NCI-H2196 (cell line): ENCODE data around the gene GSTA4.
"Not testable (repeated sequence)": the region's sequence is repeated elsewhere in the genome, so short reads cannot be mapped to it uniquely, and the experiment has no call there.

Source experiments
- DNase-seq: peaks from one replicate; lab custom pipeline; 2025; ENCODE audit not compliant: unreplicated experiment; lab: John Stamatoyannopoulos, UW

The GSTA4 gene

DNA sequence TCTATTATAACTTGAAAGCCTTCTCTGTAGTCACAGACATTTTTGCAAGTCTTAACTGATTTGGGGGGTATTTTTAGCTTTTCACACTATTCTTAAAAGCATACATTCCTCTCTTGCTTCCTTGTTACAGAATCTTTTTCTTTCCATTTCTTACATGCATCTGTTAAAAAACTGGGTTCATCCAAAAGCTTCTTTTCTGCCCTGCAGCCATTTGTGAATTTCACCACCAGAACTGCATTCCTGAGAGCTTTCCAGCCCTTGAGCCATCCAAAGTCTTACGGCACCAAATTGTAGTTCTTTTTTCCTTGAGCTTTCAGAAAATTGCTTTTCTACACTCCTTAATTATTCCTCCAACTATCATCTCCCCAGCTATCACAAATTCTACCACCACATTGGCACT, 19.7 kb upstream of the GSTA4 start:
- no peak for DNase-seq

DNA sequence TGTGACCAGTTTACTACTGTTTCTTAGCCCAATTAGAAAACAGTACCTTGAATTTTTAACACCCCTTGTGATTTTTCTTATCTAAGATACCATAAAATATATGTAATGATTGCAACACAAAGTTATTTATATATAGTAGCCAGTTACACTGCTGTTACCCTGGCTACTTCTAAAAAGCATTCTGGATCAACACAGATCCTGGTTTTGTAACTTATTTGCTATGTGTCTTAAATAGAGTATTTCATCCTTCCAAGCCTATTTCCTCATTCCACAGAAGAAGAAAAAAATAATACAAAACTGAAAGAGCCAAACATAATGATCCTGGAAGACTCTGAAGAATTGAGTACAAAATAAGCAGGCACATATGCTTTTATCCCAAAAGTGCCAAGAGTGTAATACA, 19.0 kb upstream of the GSTA4 start:
- DNase-seq = no peak

DNA sequence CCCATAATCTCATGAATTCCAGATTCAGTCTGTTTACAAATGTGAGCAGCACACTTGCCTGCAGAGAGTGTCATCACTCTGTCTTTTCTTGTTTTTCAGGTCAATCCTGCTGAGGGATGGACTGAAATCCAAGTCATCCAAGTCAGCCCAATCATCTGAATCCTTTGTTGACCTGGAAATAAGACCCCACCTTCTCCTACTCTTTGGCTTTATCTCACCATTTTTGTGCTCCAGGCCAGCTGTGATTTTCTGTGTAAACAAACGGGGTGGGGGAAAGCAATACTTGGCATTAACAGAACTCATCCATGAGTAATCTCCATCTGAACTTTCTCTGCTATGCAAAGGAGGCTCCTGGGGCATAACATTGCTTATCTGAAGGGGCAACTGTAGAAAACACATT, 16.9 kb upstream of the GSTA4 start:
- DNase-seq = no peak

DNA sequence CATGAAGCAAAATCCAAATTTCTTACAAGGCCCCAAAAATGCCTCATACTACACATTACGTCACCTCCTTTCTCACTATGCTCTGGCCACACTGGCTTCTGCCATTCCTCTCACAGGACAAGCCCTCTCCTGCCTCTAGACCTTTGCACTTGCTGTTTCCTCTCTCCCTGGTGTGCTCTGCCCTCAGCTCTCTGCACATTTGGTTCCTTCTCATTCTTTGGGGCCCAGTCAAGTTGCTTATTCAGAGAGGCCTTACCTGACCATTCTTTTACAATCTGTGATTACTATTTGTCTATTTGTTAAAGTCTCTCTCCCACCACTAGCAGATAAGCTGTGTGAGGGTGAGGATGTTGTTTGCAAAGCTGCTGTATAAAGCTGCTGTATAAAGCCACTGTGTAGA, 15.4 kb upstream of the GSTA4 start:
- no peak for DNase-seq

DNA sequence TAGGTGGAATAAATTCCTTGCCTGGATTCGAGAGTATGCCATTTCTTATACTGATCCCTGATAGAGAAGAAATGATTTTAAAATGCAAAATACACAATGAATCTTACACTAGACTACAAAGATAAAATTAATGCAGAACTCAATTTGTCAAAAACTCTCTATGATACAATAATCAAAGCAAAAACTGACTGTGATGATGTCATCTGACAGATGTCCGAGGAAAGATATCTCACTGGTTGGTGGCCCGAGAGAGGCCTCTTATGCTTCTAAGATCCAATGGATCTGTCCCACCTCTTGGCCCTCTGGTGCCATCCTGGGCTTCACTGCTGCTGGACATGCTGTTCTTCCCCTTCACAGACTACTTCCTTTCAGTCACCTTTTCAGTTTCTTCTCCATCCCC, 14.4 kb upstream of the GSTA4 start:
- DNase-seq = no peak

DNA sequence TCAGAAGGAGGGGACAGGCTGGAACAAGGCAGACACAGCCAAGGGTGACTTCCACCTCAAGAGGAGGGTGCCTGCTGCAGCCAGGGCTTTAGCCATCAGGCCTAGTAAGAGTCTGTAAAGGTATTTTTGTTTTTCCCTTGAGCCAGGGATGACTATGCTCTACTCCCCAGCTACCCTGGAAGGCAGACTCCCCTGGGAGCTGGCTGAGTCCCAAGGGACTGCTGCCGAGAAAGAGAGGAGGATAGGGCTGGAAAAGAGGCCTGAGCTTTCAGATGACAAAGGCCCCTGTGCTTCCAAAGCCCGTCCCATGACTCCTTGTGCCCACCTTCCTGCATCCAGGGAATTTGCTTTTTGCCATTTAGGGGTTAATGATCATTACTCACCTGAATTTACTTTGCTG, 14.0 kb upstream of the GSTA4 start:
- no peak for DNase-seq

DNA sequence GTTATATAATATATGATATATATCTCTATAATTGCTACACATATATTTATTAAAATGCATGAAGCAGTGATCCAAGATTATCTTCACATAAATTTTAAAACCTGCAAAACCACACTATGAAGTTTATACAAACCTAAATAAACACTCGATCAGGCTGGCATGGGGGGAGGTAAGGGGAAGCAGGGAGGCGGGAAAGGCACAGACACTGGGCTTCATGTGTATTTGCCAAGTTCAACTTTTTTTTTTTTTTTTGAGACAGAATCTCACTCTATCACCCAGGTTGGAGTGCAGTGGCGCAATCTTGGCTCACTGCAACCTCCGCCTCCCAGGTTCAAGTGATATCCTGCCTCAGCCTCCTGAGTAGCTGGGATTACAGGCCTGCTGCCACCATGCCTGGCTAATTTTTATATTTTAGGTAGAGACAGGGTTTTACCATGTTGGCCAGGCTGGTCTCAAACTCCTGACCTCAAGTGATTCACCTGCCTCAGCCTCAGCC, 13.2 kb upstream of the GSTA4 start:
- not testable (repeated sequence) for DNase-seq

DNA sequence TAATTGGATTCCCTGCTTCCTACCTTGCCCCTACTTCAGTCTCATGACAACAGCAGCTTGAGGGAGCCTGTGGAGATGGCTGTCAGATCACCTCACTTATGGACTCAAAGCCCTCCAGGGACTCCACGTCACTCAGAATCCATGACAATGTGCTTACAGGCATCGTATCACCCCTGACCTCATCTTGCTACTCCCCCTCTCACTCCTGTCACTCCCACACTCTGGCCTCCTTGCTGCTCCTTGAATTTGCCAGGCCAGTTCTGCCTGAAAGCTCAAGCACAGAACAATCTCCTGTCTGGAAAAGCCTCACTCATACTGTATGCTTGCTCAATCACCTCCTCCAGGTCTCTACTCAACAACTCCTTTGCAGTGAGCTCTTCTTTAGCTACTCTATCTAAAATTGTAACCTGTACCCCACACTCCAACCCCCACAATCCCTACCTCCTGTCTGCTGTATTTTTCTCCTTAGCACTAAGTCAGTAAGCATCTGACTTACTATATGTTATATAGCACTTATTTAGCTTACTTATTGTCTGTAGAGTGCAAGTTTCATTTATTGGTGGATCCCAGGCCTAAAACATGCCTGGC, 10.7 kb upstream of the GSTA4 start:
- DNase-seq = no peak

DNA sequence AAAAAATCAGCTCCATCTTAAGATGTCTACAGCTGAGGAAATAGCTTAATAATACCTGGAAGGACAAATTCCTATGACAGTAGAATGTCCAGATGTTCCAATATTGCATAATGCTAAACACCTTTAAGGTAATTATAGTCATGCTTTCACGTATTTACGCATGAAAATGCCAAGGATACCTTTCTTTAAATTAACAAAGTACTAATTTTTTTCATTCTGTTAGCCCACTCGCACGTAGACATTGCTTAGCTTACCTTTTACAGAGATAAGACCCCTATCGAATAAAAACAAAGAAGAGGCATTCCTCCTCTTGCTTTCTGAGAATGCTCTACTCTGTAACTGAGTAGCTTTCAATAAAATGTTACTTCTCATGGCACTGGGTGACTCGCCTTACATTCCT, 4.4 kb upstream of the GSTA4 start:
- DNase-seq = no peak

DNA sequence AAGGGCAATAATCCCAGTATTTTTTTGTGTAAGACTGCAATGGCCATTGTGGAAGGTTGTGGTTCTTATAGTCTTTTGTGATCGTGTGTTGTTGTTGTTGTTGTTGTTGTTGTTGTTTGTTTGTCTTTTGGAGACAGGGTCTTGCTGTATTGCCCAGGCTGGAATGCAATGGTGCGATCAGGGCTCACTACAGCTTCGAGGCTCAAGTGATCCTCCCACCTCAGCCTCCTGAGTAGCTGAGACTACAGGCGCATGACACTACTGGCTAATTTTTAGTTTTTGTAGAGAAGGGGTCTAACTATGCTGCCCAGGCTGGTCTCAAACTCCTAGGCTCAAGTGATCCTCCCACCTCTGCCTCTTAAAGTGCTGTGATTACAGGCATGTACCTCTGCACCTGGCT, 3.5 kb upstream of the GSTA4 start:
- DNase-seq = no peak

DNA sequence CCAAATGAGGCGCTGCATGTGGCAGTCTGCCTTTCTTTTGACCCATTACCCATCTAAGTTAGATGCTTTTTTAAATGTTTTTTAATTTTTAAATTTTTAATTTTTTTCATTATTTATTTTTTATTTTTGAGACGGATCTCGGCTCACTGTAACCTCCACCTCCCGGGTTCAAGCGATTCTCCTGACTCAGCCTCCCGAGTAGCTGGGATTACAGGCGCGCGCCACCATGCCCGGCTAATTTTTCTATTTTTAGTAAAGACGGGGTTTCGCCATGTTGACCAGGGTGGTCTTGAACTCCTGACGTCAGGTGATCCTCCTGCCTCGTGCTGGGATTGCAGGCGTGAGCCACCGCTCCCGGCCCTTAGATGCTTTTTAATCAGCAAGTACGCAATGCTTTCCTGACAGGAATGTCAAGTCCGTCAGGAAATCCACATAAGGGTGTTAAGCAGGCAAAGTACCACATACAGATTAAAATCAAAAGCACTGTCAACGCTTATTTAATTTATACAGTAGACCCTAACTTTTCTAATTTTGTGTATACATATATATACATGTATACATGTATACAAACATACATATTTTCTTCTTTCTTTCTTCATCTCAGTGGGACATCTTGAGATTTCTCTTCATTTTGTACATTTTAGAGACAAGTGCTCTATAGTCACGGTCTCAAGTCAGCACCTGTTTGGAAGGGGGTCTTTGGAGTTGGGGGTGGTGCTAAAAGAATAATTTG, 995 bp upstream of the GSTA4 start:
- DNase-seq = no peak

DNA sequence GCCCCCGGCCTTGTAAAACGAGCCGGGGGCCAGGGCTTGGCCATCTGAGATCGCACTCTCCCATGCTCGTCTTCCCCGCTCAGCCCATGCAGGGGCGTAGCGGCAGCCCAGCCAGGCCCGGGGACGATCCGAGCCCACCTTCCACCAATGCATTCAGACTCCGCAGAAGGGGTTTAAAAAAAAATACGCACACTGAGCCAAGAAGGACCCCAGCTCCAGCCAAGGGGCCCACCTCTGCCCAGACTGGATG, 320 bp downstream of the GSTA4 start:
- no peak for DNase-seq

DNA sequence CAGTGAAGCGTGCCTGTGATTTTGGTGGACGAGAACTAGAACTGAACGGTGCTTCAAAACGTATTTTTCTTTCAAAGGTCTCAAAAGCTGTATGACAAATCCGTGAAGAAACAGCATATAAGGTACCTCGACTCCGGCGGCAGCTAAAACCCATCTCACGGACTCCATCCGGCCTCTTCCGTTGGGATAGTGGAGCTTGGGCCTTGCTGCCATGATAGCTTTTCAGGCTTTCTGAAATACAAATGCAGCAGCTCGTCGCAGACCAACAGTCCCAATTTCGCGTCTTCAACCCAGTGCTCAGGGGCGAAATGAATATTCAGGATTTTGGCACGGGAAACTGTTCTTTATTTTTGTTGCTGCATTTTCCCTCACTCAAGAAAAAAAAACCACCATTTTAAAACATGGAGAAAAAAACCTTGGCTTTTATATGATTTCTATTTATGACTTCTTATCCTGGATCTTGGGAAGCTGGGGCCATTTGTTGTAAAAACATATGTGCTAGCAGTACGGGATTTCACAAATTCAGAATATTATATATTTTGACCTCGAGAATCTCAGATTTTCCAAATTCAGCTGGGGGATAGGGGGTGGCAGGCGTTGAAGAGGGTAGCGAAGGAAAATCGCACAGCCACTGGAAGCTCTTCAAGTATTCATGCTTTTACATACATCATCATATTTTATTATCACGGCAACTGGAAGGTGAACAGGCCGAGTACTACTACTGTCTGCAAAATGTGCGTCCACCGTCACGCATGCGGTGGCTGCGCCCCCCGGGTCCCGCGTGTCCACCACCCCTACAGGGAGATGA, 849 bp downstream of the GSTA4 start:
- DNase-seq = no peak

DNA sequence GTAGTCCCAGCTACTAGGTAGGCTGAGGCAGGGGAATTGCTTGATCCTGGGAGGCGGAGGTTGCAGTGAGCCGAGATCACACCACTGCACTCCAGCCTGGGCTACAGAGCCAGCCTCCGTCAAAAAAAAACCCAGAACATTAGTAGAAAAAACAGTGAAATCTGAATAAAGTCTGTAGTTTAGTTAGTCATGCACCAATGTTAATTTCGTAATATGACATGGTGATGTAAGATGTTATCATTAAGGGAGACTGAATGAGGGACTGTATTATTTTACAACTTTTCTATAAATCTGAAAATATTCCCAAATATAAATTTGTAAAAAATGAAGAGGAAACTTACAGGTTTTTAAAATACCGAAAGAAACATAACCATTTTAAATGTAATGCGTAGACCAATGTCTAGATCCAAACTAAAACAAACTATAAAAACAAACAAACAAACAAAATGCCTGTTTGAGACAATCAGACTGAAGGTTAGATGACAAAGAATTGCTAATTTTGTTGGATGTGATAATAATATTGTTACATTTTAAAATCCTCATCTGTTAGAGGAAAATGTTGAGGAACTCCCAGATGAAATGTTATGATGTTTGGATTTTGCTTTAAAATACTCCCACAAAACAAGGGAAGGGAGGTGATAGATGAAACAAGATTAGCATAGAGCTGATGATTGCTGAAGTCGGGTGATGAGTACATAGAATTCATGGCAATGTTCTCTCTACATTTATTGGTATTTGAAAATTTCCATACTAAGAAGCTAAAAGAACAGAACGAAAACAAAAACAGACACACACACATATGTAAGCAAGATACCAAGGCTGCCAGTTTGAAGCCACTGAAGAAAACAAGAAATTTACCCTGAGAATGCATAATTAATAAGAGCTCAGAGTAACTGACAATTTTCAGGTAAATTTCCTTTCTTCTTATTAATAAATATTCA, 1.8 kb downstream of the GSTA4 start:
- no peak for DNase-seq

DNA sequence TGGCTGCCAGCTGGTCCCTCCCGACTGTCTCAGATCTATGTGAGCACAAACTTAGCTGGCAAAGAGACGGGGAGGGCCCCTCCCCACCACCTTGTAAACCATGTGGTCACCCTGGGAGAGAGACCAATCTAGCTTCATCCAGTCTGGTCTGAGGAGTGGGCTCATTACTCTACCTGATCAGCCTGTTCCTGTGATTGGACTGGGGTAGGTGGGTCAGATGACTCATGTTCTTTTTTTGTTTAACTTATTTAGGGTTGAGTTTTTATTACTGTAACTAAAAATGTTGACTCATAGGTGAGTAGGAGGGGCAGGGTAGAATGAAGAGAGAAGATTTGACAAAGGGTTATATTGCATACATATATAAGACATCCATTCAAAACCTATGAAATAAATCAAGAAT, 4.7 kb downstream of the GSTA4 start:
- no peak for DNase-seq

DNA sequence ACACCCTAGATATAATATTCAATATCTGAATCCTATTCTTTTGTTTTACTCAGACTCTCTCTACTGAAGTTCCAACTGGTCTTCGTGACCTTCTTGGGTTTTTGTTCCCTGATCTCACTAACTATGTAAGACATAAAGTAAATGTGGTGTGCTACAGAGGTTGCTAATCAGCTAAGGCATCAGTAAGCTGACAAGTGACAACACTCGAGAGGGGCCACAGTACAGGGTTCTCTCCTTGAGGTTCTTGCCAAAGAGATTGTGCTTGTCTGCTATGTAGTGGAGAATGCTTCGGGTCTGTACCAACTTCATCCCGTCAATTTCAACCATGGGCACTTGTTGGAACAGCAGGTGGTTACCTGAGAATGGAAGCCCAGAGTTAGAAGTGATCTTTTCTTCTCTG, 9.9 kb downstream of the GSTA4 start:
- DNase-seq = no peak

DNA sequence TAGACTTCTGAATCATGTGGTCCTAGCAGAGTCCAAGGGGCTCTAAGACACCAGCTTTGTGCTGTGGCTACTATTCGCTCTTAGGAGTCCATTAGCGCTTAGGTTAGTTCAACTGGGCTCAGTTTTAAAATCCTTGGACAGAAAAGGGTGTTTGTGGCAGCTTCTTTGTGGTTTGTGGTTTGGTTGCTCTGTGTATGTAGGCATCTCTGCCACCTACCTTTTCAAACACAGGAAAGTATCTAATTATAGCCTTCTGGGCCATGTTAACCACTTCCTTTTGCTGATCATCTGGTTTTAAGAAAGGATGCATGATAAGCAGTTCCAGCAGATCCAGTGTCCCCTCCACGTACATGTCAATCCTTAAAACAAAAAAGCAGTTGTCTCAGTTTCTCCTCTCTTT, 10.8 kb downstream of the GSTA4 start:
- DNase-seq = peak; percentile 9

DNA sequence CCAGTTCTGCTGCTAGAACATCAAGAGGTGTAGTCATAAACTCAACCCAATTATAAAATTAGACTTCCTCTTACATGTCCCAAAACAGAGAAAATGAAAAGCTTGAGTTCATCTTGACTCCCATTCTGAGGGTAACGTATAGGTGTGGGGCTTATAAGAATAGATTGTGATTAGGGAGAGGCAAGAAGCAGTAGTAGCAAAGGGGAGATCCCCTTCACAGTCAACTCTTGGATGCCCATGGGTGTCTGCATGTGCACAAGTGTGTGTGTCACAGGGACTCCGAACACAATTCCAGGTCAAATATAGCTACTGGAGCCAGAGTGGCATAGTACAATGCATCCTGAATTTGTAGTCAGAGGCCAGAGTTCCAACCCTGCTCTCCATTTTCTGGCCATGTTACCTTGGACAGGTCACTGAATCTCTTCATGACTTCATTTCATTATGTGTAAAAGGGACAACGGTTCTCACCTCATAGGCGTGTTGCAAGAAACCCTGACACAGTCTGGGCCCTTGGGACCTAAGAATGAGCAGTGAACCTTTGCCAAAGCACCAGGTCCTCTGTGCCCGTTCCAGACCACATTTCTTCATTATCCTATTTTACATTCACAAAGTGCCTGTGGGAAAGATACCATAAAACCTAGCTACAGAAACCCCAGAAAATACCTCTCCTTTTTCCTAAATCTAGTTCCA, 11.8 kb downstream of the GSTA4 start:
- DNase-seq = no peak

DNA sequence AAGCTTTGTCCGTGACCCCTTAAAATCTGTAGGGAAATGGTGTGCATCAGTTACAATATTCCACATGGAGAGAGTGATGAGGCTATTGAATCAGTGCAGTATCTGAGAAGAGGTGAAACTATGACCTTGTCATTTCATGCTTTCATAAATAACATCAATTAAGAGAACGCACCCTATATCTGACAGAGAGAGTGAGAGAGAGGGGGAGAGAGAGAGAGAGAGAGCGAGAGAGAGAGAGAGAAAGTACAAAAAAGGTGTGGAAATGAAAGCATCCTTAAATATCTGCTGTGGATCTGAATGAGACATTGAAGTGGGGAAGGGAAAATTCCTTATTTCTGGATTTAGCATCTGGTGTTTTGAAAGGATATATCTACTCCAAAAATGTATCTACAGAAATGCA, 12.4 kb downstream of the GSTA4 start:
- DNase-seq = no peak

DNA sequence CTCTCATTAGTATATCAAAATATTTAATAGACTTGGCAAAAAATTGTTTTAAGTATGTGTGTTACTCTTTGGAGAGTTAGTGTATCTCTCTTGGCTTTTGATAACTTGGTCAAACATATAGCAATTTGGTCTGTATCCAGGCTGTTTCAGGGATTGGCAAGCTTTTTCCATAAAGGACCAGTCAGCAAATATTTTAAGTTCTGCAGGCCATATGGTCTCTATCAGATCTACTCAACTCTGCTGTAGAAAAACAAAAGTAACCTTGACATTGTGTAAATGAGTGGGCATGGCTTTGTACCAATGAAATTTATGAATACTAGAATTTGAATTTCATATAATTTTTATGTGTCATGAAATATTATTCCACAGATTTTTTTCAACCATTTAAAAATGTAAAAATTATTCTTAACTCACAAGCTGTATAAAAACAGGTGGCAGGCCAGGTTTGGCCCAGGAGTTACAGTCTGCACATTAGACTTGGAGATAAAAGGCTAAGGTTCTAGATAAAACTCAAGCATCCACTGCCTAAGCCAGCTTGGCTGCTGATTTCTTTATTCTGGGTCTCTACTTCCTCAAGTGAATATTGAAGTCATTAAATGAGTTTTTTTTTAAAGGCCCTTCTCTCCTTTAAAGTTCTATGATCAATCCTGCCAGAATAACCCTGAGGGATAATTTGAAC, 13.7 kb downstream of the GSTA4 start:
- DNase-seq = no peak
